Neural cell (in vitro differentiated cells): ENCODE data around the gene RNF181.
"Not testable (repeated sequence)": the region's sequence is repeated elsewhere in the genome, so short reads cannot be mapped to it uniquely, and the experiment has no call there.

Experiments used
- CTCF ChIP-seq: fragments of 450-650 bp; IDR thresholded peaks from 2 replicates; pipeline ENCODE4 v1.5.1; 2014; ENCODE audit warnings: antibody characterized with exemption, mild to moderate bottlenecking, moderate library complexity; ENCODE audit not compliant: poor library complexity, severe bottlenecking
- EP300 ChIP-seq: fragments of 450-650 bp; conservative IDR thresholded peaks from 2 replicates; pipeline ENCODE4 v1.6.1; 2014; ENCODE audit warnings: antibody characterized with exemption, mild to moderate bottlenecking, moderate library complexity; ENCODE audit not compliant: poor library complexity, severe bottlenecking

GRCh38 chr2:85604133-85604444 is 8.5 kb downstream of the RNF181 start:
- not testable (repeated sequence) for TF ChIP-seq CTCF, EP300
